Measurements from ENCODE around the gene MYO18B.

- TF ChIP-seq REST (IDR thresholded peaks at IDR 0.05; ENCODE audit: low read depth): no peak
- no peak for TF ChIP-seq SRF (IDR thresholded peaks at IDR 0.05; ENCODE audit: low read depth)
- TF ChIP-seq CTCF (IDR thresholded peaks at IDR 0.05 in 2 of 3, conservative IDR thresholded peaks at IDR 0.05 in 1 of 3; ENCODE audit: borderline replicate concordance in 1 of 3, insufficient read depth in 1 of 3, low read depth in 2 of 3, low read length in 2 of 3): no peak
- no peak for TF ChIP-seq ZBTB33 (IDR thresholded peaks at IDR 0.05; ENCODE audit: extremely low read depth, insufficient replicate concordance, low read length)
- no peak for TF ChIP-seq POLR2A (IDR thresholded peaks at IDR 0.05; ENCODE audit: borderline replicate concordance, extremely low read depth, insufficient read depth, insufficient read length)
- TF ChIP-seq CEBPB (IDR thresholded peaks at IDR 0.05; ENCODE audit: low read depth): no peak
- TF ChIP-seq RAD21 (IDR thresholded peaks at IDR 0.05; ENCODE audit: low read depth): no peak
- TF ChIP-seq ZFX (IDR thresholded peaks at IDR 0.05): no peak
- TF ChIP-seq MAX (IDR thresholded peaks at IDR 0.05): no peak
Observed at GRCh38 chr22:25966448-25966913, 224.5 kb downstream of the MYO18B start.
